GM12892 (cell line): Measurements from ENCODE around the gene TAF7L.

Experiments
- POLR2A ChIP-seq: IDR thresholded peaks from 2 replicates; pipeline ENCODE4 v1.6.1; 2011; ENCODE audit warnings: low read depth, low read length, control low read depth
- POLR2AphosphoS5 ChIP-seq: IDR thresholded peaks from 2 replicates; pipeline ENCODE4 v1.6.1; 2011; ENCODE audit warnings: low read depth, low read length, control low read depth

DNA sequence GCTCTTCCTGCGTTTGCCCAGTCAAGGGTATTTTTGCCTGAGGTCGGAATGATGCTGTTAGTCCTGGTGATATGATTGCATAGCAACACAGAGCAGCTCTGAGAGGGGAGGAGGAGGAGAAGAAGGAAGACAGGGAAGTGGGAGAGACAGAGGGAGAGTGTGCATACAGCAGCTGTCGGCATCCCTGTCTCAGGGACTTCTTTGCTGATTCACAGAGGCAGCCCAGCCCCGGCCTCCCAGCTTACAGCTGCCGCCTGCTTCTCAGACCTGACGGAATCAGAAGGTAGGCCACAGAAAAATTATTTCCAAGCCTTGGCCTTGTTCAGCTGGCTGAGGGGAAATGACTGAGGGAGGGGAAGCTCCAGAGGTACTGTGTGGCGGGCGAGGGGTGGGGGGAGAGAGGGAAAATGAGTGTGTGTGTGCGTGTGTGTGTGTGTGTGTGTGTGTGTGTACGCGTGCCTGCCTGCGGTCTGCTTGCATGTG is 71.2 kb downstream of the TAF7L start:
- TF ChIP-seq POLR2A (no peak), POLR2AphosphoS5 (no peak)
